Stimulated activated CD4-positive, alpha-beta T cell treated with anti-CD3 and anti-CD28 coated beads, Interleukin-4, amount 100 ng/mL, for 1 hour (primary cell): ENCODE measurements around the gene KCNMA1.
A peak's percentile ranks its signal among the peaks of the same experiment; 100 is the strongest.
"Not testable (repeated sequence)": the region's sequence is repeated elsewhere in the genome, so short reads cannot be mapped to it uniquely, and the experiment has no call there.

Source experiments
- DNase-seq: peaks from one replicate; pipeline ENCODE4 v3.0.0-alpha.2; 2020

Gene KCNMA1

DNA sequence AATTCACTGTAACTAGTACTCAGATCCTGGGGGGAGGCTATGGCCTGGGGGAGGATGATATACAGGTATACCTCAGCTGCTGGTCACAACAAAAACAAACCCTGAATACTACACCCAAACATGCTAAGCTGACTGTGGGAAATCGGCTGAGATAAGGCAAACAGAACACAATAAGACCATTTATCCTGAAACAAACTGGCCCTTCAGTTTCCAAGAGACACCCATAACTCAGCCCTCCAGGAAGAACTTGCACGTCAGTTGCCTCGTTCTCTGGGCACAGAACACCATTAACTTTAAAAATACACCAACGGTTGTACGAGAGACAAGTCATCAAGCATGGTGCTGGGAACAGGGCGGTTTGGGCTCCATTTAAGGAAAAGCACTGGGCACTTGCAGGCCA, 24.1 kb upstream of the KCNMA1 start:
- DNase-seq, result no peak

DNA sequence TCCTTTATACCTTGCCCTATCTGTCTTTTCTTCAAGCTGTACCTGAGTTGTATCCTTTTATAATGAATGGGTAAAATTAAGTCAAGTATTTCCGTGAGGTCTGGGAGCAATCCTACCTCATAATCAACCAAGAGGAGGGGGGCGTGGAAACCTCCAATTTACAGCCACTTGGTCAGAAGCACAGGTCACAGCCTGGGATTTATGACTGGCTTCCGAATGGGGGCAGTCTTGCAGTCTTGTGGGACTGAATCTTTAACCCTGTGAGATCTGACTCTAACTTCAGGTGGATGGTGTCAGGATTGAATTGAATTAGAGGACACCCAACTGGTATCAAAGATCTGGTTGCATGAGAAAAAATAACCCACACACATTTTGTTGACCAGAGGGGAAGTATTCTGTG, 23.5 kb upstream of the KCNMA1 start:
- DNase-seq, result no peak

DNA sequence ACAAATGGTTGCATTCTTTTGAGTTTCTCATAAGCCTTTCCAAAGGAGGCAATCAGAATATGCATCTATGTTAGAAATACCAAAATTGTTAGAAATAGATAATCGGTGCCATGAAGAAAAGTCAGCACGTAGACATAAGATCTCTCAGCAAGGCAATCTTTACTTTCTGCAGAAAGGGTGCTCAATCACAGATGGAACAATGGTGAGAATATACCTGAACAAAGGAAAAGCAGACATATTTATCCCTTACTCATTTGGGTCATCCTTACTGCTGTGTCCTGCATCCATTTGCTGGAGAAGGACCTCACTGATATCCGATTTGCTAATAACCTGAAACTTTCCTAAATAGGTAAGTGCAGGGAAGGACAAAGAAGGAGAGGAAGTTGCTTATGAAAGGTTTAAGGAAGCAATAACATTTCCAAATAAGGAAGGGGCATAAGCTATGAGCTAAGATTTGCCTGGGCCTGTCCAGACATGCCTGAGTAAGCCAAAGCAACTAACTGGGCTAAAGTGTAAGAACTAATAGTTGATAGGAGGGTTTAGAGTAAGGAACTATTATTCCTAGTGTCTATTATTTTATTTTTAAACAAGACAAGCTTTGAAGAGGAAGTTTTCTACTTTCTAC, 21.6 kb upstream of the KCNMA1 start:
- not testable (repeated sequence) for DNase-seq

DNA sequence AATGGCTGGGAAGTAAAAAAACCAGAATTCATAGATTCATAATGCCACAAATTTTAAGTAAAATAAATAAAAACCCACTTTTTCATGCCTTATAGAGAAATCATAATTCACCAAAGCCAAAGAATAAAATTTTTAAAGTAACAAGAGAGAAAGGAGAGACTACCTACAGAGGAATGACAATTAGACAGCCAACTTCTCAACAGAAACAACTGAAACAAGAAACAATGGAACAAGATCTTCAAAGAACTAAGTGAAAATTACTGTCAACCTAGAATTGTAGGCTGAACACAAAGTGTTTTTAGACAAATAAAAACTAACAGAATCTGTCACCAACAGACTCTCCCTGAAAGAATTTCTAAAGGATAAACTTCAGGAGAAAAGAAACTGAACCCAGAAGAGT, 15.6 kb upstream of the KCNMA1 start:
- no peak for DNase-seq

DNA sequence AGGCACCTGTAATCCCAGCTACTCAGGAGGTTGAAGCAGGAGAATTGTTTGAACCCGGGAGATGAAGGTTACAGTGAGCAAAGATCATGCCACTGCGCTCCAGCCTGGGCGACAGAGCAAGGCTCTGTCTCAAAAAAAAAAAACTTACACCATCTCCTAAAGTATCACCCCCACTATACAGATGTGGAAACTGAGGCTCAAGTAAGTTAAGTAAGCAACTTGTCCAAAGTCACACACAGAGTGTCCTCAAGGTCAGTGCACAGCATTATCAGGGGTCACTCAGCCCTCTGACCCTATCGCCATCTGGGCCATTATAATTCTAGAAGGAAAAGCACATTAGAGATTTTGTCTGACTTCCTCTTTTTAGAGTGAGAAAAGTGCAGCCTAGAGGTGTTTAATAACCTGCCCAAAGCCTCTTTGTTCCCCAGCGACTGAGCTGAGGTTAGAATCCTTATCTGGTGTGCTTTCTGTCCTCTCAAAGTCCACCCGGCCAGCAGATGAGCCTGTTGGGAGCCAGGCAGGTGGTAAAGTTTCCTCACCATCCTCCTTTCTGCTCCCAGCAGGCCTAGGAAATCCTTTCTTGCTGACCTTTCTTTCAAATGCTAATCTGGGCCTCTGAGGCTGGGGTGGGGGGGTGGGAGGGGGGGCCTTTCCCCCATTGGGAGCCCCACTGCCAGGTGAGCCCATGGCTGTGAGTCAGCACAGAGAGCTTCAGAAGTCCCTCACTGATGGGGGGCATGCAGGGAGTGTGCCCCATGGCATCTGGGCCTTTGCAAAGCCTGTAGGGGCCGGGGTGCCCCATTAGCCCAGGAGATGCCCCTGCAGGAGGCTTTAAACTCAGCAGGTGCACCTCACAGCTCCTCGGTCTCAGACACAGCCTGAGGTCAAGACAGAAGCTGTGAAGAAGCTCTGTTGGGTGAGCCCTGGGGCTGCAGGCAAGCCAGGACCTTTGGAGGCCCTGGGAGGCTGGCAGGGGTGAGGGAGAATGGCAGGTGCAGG, 12.0 kb upstream of the KCNMA1 start:
- no peak for DNase-seq

DNA sequence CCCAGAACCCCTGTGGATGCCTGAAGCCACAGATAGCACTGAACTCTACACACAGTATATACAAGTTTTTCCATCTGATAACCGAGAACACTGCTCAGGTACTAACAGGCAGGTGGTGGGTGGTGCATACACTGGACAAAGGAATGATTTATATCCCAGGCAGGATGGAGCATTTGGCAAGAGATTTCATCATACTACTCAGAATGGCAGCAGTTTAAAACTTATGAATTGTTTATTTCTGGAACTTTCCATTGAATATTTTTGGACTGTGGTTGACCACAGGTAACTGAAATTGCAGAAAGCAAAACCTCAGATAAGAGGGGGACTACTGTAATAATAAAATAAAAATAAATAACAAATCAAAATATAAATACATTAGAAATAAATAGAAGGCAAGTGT, 10.9 kb upstream of the KCNMA1 start:
- no peak for DNase-seq

DNA sequence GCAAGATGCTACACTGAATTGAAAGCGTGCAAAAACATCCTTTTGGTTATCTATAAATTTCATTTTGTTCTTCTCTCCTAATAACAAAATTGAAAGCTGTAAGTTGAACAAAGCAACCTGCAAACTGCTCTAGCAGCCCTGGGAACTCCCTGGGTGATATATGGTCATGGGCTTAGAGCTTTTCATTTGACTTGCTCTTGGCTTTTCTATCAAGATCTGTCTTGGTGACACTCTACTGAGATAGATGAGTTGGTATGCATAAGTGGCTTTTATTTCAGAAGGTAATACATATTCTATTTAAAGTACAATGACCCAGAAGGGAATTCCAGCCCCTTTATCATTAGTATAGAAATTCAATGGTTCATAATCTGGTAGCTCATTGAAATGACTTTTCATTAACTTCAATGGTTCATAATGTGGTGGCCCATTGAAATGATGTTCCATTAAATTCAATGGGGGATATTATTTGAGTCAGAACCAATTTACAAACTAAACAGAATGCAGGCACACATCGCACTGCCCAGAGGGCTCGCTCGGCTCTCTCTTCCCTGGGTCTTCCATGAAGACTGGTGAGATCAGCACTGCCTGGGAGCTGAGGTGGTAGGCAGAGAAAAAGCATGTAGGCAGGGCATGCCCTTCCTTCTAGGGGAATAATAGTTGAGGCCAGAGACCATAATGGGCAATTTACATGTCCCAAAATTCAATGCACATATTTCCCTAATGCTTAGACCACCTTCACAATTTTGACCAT, 10.1 kb upstream of the KCNMA1 start:
- no peak for DNase-seq

DNA sequence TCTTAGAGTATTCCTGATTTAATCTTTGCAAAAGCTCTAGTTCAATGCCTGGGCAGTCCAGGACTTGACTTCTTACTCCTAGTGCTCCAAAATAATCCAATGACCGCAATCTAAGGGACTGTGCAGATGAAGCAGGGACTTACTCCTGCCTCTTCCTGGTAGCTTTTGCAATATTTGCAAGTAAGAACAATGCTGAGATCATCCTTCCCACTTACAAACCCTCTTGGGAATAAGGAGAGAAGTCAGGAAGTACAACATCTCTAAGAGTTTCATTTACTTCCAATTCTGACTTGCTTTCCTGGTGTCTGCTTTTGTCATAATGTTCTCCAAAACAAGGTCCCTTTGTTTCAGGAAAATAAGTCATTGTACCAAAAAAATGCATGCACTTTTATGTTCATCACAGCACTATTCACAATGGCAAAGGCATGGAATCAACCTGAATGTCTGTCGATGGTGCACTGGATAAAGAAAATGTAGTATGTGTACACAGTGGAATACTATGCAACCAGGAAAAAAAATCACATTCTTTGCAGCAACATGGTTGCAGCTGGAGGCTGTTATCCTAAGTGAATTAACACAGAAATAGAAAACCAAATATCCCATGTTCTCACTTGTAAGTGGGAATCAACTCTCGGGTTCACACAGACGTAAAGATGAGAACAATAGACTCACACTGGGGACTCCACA, 7.1 kb upstream of the KCNMA1 start:
- no peak for DNase-seq

DNA sequence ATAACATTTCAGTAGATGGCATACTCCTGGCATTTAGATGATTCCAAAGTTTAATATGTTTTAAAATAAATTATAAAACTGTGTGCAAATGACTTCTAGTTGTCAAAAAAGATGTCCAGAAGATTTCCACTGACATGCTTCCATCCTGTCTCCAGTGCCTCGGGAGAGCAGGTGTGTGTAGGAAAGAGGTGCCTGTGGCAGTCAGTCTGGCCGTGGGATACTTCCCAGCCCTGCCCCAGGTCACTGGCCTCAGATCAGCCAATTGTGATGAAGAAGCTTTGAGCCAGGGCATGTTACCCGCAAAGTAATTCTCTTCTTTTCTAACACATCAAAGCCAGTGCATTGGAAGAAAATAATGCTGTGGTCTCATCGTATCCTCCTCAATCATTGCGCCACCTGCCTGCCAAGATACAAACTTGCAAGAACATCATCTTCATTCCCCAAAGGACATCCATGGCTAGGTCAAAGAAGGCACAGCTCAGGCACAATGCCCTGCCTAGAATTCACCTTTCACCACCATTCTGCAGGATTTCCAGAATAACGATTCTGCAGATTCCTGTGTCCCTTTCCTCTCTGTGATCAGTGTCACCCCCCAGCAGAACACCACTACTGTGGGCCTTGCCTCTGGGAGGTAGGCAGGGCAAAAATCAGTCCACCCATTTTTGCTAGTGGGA, 6.3 kb upstream of the KCNMA1 start:
- DNase-seq, result no peak

DNA sequence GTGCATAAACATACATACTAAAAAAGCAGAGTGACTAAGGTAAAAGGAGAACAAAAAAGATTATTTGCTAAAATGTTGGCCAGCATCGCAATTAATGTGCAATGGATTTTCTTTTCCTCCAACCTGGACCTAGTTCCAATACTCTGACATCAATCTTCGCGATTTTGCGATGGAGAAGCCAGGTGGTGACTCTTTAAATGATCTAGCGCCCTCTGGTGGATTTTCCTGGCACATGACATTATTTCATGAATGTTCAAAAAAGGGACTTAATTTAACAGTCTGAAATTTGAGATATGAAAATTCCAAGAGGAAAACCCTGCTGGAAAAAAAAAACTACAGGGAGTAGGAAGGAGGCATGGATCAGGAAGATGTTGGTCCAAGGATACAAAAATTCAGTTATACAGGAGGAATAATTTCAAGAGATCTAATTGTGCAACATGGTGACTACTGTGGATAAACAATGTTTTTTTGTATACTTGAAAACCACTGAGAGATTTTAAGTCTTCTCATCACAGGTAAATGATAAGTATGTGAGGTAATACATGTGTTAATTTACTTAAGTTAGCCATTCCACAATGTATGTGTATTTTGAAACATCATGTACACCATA, 4.3 kb upstream of the KCNMA1 start:
- peak; percentile 14 for DNase-seq

DNA sequence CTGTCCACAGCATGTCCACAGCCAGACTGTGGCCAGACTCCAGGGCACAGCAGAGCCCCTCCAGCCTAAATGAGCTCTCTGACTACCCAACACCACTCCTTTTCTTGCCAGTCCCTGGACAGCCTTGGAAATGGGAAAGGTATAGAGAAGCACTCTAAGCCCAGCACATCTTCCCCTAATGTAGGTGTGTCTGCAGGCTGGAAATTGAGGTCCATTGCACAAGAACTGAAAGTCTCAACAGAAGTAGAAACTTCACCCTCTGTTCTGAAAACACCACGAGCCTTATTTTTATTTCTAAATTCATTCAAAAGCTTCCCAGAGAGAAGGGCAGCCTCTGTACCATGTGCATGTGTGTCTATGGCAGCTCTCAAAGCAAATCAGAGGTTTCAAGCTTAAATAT, 3.7 kb upstream of the KCNMA1 start:
- no peak for DNase-seq

DNA sequence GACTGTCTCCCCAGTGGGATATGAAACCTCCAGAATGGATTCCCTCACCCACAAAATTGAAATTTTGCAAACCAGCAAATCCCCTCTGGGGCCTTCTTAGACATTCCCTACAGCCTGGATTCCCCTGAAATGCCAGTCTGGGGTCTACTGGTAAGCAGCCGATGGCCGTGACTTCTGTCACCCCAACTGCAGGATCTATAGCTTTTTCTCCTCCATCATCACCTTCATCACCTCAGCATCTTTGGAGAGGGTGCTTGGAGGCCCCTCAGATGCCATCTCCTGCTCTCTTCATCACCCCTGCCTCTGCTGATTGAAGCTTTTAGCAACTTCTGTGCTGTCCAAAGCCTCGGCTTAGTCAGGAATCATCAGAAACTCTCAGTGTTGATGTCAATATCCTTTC, 2.6 kb upstream of the KCNMA1 start:
- DNase-seq, result no peak

DNA sequence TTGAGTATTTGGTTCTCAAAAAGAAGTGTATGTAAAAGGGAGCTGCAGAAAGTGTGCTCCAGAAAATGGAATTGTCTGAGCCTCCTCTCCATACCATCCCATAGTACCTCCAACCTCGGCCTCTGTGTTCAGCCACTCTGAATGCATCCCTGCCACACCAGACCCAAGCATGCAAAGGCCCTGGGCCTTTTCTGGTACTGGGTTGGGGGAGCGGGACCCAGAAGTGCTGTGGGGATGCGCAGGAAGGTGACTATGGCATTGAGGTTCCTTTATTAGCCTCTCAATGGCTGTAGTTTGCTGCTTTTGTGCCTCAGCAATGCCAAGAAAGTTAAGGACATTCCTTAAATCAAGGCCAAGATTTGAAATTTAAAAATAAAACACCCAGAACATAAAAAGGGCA, 2.1 kb upstream of the KCNMA1 start:
- no peak for DNase-seq

DNA sequence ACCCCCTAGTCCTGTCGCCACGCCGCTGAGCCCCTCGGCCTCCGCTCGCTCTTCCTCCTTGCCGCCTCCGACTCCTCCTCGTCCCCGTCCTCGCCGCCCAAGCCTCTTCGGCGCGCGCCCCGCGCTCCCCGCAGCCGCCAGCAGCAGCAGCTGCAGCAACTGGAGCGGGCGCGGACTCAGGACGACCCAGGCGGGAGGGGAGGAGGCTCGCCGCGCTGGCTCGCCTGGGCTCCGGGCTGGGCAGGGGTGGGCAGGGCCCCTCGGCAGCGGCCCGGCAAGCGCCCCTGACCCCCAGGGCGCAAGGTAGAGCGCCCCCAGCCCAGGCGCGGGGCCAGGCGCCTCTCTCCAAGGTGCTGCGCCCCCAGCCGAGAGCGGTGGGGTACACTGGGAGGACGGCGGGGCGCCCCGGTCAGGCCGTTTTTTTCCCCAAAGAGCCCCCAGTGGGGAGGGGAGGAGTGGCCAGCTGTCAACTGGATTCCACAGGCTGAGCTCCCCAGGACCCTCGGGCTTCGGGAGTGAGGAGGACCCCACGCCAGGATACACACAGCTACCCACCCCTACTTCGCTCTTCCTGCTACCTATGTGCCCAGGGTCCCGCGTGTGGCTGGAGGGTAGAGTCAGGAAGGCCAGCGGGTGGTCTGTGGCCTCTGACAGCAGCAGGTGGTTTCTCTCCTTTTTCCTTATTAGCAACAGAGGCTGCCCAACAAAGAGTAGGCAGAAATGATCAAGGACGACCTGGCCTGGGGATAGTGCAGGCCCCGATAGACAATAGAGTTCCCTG, 903 bp upstream of the KCNMA1 start:
- no peak for DNase-seq

DNA sequence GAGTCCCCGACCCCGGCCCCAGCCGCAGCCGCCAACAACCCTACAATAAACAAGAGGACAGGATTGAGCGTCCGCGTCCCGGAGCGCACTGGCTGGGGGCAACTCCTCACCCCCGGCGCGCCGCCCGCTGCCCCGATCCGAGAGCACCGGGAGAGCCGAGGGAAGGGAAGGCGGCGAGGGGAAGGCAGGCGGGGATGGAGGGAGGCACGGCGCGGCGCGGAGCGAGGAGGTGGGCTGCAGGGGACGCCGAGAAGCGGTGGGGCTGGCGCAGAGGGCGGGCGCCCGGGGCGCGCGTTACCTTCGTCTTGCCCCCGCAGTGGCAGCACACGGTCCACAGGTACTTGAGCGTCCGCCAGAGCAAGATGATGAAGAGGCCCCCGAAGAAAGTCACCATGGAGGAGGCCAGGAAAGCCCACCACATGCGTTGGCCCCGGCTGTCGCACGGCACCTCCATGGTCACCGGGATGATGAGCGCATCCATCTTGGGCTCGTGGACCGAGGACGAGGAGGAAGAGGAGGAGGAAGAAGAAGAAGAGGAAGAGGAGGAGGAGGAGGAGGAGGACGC, 559 bp downstream of the KCNMA1 start:
- no peak for DNase-seq

DNA sequence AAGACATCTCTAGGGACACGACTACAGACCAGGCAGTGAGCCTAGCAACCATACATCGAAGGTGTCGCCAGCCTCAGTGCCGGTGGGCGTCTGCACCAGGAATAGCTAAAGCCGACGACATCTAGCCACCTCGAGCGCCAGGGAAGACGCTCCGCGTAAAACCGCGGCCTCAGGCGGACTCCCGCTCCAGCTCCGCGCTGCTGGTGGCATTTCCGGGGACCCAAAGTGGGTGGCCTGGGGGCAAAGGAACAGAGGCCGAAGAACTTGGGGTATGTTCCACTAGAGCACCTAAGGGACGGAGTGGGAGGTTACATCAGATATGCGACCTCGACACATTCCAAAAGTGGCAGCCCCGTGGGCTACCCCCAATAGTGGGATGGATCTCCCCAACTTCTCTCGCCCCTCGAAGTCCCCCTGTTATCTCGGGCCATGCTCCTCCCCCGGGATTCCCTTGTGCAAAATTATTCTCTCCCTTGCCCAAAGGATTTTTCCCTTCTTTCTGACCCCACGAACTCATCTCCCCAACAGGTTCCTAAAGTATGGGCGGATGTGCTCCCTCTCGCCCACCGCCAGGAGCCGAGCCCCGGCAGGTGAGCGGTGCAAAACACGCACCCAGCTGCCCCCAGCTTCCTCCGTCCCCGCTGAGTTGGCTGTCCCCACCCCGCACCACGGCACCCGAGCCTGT, 1.2 kb downstream of the KCNMA1 start:
- DNase-seq, result no peak

DNA sequence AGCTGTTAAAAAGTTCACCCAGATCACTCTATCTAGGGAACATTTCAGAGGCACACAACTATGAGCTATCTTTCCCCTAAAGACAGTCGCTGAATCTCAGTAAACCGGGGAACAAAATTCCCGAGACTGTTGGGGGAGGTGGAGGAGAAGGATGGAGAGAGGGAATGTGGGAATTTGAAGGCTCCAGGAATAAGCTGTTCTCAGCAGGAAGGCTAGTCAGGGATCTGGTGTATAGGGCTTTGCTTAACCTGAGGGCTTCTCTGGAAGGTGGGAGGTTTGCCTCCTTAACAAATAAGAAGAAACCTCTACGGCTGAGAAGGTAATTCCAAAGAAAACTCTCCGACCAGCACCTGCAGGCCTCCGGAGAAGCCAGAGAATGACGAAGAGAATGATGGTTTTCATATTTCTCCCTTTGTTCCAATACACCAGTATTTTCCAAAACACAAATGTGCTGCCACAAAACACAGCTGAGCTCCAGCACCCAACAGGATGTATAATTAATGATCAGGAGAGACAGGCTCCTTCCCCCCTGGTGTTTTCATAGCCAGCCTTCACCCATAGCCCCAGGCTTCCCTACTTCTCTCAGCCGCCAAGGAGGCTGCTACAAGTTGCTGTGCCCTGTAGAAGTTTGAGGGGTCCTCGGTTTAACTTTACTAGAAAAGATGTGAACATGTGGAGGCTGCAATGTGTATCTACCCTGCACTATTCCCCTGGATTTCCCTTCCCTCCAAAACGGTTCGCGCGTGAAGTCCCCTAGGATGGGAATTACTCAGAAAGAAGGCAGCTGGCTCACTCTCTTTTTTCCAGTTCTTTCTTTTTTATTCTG, 2.0 kb downstream of the KCNMA1 start:
- DNase-seq, result no peak

DNA sequence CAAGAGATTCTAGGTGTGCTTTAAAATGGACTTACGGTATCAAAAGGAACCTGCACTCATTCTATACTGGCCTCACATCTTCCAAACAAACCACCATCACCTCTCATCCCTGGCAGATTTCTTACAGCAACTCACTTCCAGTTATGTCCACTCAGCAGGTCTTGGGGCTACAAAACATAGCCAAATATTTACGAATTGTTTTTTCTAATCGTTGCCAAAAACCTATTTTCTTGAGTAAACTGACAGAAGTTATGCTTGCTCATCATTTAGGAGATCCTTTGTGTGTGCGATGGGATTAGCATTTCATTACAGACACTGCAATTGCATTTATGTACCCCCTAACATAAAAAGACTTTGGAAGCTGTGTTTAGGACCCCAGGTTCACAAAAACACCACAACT, 2.7 kb downstream of the KCNMA1 start:
- no peak for DNase-seq

DNA sequence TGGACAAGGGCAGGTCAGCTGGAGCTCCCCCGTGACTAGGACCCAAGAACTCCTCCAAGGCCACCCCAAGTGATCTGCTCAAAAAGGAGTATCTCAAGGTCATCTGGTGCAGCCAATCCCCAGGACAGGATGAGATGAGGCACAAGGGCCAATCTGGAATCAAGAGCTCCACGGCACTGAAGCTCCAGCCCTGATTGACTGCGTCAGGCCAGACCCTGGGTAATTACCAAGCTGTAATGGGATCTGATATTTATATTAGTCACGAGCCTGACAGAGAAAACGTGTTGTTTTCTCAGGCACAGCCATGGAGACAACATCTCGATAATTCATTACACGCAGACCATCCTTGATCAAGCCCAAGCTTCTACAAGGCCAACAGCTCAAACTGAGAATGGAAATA, 4.2 kb downstream of the KCNMA1 start:
- DNase-seq, result no peak
